PC-3 (cell line): Measurements from ENCODE around the gene KDM4C.

Experiments
- EZH2 ChIP-seq: fragments of 300-600 bp; sonication (generic); IDR thresholded peaks from one replicate; pipeline ENCODE4 v1.6.1; 2017; ENCODE audit warnings: antibody characterized with exemption, mild to moderate bottlenecking, low read length; ENCODE audit not compliant: unreplicated experiment
- TF ChIP-seq, protein P1 (sequence below): fragments of 300-600 bp; sonication (generic); conservative IDR thresholded peaks from 2 replicates; pipeline ENCODE4 v1.5.1; 2017; ENCODE audit warnings: antibody characterized with exemption, low read depth, mild to moderate bottlenecking, low read length

DNA sequence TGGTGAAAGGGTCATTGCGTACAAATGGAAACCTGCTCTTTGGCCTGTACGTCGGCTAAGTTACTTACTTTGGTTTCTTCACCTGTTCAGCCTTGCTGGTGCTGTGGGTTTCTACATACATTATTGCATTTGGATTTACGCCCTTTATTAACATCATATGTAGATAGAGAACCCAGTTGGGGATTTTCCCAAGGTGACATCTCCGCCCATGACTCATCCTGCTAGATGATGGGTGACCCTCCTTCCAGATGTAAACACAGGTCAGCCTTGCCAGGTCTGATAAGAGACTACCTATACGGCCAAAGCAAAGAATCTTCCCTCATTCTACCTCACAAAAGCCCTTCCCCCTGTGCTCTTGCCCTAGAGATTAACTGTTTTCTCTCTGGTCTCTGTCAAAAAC lies 360.9 kb downstream of the KDM4C start:
- no peak for TF ChIP-seq EZH2
- TF ChIP-seq, protein P1, sequence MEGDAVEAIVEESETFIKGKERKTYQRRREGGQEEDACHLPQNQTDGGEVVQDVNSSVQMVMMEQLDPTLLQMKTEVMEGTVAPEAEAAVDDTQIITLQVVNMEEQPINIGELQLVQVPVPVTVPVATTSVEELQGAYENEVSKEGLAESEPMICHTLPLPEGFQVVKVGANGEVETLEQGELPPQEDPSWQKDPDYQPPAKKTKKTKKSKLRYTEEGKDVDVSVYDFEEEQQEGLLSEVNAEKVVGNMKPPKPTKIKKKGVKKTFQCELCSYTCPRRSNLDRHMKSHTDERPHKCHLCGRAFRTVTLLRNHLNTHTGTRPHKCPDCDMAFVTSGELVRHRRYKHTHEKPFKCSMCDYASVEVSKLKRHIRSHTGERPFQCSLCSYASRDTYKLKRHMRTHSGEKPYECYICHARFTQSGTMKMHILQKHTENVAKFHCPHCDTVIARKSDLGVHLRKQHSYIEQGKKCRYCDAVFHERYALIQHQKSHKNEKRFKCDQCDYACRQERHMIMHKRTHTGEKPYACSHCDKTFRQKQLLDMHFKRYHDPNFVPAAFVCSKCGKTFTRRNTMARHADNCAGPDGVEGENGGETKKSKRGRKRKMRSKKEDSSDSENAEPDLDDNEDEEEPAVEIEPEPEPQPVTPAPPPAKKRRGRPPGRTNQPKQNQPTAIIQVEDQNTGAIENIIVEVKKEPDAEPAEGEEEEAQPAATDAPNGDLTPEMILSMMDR = no peak
